ENCODE measurements around the gene SBF1.

DNA sequence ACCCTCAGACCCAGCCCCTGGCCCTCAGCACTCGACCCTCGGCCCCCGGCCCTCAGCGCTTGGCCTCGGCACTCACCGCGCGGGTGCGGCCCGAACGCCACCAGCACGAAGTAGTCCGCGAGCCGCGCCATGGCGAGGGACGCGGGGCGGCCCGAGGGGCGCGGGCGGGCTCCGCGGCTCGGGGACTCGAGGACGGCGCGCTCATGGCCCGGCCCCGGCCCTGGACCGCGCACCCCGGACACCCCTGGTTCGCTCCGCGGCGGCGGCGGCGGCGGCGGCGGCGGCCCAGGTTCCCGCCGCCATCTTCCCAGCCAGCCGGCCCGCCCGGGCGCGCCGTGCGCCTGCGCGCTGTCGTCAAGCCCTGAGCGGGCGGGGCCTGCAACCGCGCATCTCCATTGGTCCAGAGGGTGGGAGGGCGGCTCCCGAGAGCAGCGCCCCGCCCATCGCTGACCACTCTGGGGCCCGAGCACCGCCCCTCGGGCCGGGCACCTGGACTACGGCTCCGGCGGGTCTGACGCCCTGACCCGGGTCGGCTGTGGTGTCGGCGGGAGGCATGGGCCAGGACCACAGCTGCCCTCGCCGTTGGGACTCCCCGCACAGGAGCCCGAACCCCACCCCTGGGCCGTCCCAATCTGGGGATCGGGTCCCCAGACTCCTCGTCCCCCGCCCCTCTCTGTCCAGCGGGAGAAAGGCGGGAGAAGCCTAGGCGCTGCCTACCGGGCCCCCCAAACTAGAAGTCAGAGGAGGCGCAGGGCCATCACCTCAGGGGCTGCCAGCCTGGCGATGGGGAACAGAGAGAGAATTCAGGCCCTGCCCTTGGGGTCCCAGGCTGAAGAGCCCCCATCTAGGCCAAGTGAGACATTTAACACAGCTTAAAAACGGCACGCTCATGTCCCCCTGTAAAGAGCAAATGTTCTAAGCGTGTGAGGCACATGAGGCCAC lies at the start of gene SBF1:
- TF ChIP-seq, protein P1, sequence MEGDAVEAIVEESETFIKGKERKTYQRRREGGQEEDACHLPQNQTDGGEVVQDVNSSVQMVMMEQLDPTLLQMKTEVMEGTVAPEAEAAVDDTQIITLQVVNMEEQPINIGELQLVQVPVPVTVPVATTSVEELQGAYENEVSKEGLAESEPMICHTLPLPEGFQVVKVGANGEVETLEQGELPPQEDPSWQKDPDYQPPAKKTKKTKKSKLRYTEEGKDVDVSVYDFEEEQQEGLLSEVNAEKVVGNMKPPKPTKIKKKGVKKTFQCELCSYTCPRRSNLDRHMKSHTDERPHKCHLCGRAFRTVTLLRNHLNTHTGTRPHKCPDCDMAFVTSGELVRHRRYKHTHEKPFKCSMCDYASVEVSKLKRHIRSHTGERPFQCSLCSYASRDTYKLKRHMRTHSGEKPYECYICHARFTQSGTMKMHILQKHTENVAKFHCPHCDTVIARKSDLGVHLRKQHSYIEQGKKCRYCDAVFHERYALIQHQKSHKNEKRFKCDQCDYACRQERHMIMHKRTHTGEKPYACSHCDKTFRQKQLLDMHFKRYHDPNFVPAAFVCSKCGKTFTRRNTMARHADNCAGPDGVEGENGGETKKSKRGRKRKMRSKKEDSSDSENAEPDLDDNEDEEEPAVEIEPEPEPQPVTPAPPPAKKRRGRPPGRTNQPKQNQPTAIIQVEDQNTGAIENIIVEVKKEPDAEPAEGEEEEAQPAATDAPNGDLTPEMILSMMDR (IDR thresholded peaks at IDR 0.05): no peak
- no peak for TF ChIP-seq ZFX (IDR thresholded peaks at IDR 0.05; ENCODE audit: borderline replicate concordance)

Data from 22Rv1 (cell line).